ENCODE measurements around the gene FLOT2. TPM values are rescaled to one million over a fixed set of nuclear protein-coding genes. Genes with fewer than 3 reads are reported as not detected.

The FLOT2 gene
- total and polyA plus RNA-seq, 2 donors (not counting 3 experiments of a cell fraction or from before 2014, with no cell fraction given): 169 to 180 TPM

GRCh38 chr17:28882154-28882895 is 15.2 kb downstream of the FLOT2 start:
- DNase-seq (ENCODE audit: low read depth, low spot score): no peak

More at GRCh38 chr17:28882154-28882895, 15.2 kb downstream of the FLOT2 start:
- no peak overlapping the region for H2AFZ ChIP-seq (ENCODE audit: low read depth, low read length)
- TF ChIP-seq MYC (IDR thresholded peaks at IDR 0.05; ENCODE audit: low read depth, low read length) (no peak), JUN (IDR thresholded peaks at IDR 0.05; ENCODE audit: borderline replicate concordance, insufficient read depth, insufficient read length, low read depth) (no peak), FOS (IDR thresholded peaks at IDR 0.05; ENCODE audit: borderline replicate concordance, insufficient read depth, low read length) (no peak), EZH2 (IDR thresholded peaks at IDR 0.05; ENCODE audit: borderline replicate concordance, low read depth, low read length, severe bottlenecking) (no peak), CTCF (IDR thresholded peaks at IDR 0.05; ENCODE audit: extremely low read depth in 1 of 2, insufficient read depth in 1 of 2, low read depth in 1 of 2, low read length in 2 of 2) (no peak), POLR2AphosphoS5 (IDR thresholded peaks at IDR 0.05; ENCODE audit: insufficient read depth, low read depth, low read length) (no peak), MAX (IDR thresholded peaks at IDR 0.05; ENCODE audit: insufficient read depth, insufficient read length) (no peak), GATA2 (IDR thresholded peaks at IDR 0.05; ENCODE audit: insufficient read depth, insufficient read length, low read depth, low read length) (no peak), POLR2A (IDR thresholded peaks at IDR 0.05; ENCODE audit: low read depth, low read length) (no peak)
- POLR2A ChIA-PET: no interaction called here
- no peaks in the 10 kb centered on the region for H3K9me3 ChIP-seq (replicated peaks; ENCODE audit: control insufficient read depth, insufficient read depth, low read length)
- no peak overlapping the region for H3K4me2 ChIP-seq (ENCODE audit: insufficient read depth, low read length)
- no peak overlapping the region for H3K27ac ChIP-seq (ENCODE audit: insufficient read depth, low read depth, low read length)
- no peaks in the 10 kb centered on the region for H3K27me3 ChIP-seq (ENCODE audit: control insufficient read depth in 2 of 2, insufficient read depth in 2 of 2, low read length in 2 of 2)
- H3K36me3 ChIP-seq (ENCODE audit: control insufficient read depth in 2 of 2, extremely low read depth in 1 of 2, insufficient read depth in 2 of 2, low read length in 2 of 2): peaks cover 11 to 60% of the 10 kb centered on the region in 2 experiments
- no TSS peak for BruUV-seq (replicated peaks)
- no peak for FAIRE-seq
- CTCF ChIA-PET: interaction anchor here (0.9 to 2.5 kb wide), 4 partner anchors 14 to 121 kb away, joined by 3 to 9 read pairs (median 6); no protein-coding TSS in a partner anchor
- dilution Hi-C loops (cut with MboI; ENCODE audit: extremely low pct_ligation_motif_present, low sequenced_read_pairs): no loop called here
- H4K20me1 ChIP-seq (replicated peaks; ENCODE audit: control insufficient read depth, extremely low read depth, insufficient read depth, low read length): no peaks in the 10 kb centered on the region
- no peaks in the 10 kb centered on the region for H3K79me2 ChIP-seq (ENCODE audit: control insufficient read depth, insufficient read depth, low read length)
- H3K9ac ChIP-seq (replicated peaks; ENCODE audit: extremely low read depth, insufficient read depth, low read length): no peak overlapping the region
- H3K9me1 ChIP-seq (replicated peaks; ENCODE audit: control insufficient read depth, extremely low read depth, insufficient read depth, low read length): no peaks in the 10 kb centered on the region
- H3K4me3 ChIP-seq (replicated peaks in 1 of 3; ENCODE audit: insufficient read depth in 1 of 3, low read depth in 1 of 3, low read length in 3 of 3): no peak overlapping the region
- H3K4me1 ChIP-seq (ENCODE audit: control insufficient read depth, extremely low read depth, insufficient read depth, low read length): no peaks in the 10 kb centered on the region
- intact Hi-C loops (cut with micrococcal nuclease): no loop called here

Measured in endothelial cell of umbilical vein (primary cell).